Measurements from ENCODE around the gene CAMTA1. TPM values are rescaled to one million over a fixed set of nuclear protein-coding genes. Genes with fewer than 3 reads are reported as not detected.

Gene CAMTA1
- total RNA-seq, 1 experiment from 2014 or later = 102 TPM

DNA sequence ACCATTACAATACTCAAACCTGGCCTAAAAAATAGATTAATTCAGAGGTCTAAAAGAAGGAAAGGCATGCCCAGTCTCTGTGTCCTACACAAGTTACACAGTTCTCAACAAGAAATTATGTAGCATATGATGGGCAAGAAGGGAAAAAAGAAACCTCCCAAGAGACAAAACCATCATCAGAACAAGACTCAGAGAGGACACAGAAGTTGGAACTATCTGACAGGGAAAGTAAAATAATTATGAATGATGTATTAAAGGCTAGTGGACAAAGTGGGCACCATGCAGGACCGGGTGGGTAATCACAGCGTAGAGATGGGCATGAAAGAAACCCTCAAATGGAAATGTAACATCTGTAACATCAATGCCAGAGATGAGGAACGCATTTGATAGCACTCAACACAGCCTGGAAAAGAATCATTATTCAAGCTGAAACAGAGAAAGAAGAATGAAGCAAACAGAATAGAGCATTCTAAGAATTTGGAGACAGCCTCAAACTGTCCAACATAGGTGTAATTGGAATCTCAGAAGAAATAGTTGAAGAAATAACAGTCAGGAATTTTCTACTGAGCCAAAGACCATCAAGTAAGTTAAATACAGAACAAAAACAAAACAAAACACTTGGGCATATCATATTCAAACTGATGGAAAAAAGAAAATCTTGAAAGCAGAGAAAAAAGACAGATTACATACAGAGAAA is 1028.6 kb downstream of the CAMTA1 start:
- Histone ChIP-seq H3K36me3 (replicated peaks; ENCODE audit: control insufficient read depth, insufficient read depth, low read length) (no peaks in the 10 kb centered on the region), H3K27me3 (ENCODE audit: control insufficient read depth, insufficient read depth, low read length) (no peaks in the 10 kb centered on the region), H3K4me3 (ENCODE audit: insufficient read depth, low read depth, low read length) (no peak overlapping the region)
- DNase-seq = no peak

Other genes with a start within 250 kb of the CAMTA1 start
- 32.7 and 37.2 TPM in 2 replicates for gene NOL9, start 230.9 kb upstream of the CAMTA1 start, total RNA-seq (2014; rRNA removed; shearing (Covaris generic))
- gene TAS1R1, start 230.1 kb upstream of the CAMTA1 start, total RNA-seq (2014; rRNA removed; shearing (Covaris generic)) = 0.10 and 0.15 TPM in 2 replicates
- gene ZBTB48, start 205.5 kb upstream of the CAMTA1 start, total RNA-seq (2014; rRNA removed; shearing (Covaris generic)) = 40.3 and 40.4 TPM in 2 replicates
- 35.0 and 41.1 TPM in 2 replicates for gene KLHL21, start 182.6 kb upstream of the CAMTA1 start, total RNA-seq (2014; rRNA removed; shearing (Covaris generic))
- gene PHF13, start 171.7 kb upstream of the CAMTA1 start, total RNA-seq (2014; rRNA removed; shearing (Covaris generic)) = 36.6 and 44.5 TPM in 2 replicates
- gene THAP3, start 160.6 kb upstream of the CAMTA1 start, total RNA-seq (2014; rRNA removed; shearing (Covaris generic)) = 47.7 and 62.9 TPM in 2 replicates
- 75.8 and 79.9 TPM in 2 replicates for gene DNAJC11, start 83.6 kb upstream of the CAMTA1 start, total RNA-seq (2014; rRNA removed; shearing (Covaris generic))